ENCODE data around the gene SERBP1.

Gene SERBP1

DNA sequence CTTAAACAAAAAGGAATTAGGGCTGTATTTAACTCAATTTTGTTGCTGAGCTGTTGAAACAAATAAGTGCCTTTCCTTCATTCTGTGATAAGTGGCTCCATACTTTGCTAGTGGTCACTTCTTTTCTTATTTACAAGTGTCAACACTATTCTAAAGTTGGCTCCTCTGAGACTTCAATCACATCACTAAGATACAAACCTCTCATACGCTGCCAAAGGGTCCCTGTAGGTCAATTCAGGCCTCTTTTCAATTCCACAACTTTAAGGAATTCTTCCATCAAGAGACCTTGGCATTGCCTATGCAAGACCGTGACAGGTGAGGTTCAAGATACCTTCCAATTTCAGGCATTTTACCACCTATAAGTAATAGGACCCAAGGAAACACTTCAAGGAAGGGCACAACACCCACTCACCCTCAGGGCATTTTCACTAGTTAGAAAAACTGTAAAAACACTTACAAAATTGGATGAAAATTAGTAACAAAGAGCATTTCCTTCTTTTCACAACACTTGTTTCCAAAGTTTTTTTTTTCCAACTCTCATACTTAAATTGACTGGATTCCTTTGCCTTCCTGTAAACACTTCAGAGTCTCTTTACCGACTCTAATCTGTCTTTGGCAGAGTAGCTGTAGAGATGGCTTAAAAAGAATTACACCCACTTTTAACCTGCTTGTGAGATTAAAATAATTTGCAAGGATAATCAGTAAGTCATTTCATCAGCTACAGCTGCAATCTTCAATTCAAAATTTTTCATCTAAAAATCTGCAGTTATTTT lies 24.5 kb downstream of the SERBP1 start:
- no peak for DNase-seq

DNA sequence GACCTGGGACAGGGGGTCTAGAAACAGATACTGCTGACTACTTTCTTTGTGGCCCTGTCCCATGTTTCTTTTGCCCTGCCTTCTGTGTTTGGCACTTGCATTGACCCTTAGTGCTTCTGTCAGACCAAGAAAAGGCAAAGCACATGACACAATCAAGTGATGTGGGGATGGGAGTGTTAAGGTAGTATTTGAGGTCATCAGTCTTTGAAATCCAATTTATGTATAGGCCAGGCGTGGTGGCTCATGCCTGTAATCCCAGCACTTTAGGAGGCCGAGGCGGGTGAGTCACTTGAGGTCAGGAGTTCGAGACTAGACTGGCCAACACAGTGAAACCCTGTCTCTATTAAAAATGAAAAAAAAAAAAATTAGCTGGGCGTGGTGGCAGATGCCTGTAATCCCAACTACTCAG lies 26.0 kb downstream of the SERBP1 start:
- DNase-seq, result no peak

DNA sequence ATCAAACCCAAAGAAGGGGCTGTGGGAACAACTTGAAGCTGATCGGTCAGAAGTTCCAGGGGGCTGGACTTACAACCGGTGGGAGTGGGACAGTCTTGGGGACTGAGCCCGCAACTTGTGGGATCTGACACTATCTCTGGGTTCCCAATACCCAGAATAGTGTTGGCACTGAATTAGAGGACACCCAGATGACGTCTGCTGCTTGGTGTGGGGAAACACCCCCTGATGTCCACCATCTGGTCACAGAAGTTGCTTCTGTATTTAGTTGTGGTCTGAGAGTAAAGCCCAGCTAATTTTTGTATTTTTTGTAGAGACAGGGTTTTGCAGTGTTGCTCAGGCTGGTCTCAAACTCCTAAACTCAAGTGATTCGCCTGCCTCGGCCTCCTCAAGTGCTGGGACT lies 28.8 kb downstream of the SERBP1 start:
- no peak for DNase-seq

DNA sequence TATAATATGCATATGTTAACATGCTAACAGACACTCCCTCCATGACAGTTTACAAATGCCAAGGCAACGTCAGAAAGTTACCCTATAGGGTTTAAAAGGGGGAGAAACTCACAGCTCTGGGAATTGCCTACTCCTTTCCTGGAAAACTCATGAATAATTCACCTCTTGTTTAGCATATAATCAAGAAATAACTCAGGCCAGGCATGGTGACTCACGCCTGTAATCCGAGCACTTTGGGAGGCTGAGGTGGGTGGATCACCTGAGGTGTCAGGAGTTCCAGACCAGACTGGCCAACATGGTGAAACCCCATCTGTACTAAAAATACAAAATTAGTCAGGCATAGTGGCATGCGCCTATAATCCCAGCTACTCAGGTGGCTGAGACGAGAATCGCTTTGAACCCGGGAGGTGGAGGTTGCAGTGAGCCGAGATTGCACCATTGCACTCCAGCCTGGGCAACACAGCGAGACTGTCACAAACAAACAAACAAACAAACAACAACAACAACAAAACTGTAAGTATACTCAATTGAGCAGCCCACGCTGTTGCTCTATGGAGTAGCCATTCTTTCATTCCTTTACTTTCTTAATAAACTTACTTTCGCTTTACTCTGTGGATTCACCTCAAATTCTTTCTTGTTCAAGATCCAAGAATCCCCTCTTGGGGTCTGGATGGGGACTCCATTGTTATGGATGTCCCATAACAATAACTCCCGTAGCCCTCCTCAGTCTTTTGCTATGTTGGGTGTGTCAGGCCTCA lies 30.0 kb downstream of the SERBP1 start:
- peak; percentile 72 for DNase-seq

DNA sequence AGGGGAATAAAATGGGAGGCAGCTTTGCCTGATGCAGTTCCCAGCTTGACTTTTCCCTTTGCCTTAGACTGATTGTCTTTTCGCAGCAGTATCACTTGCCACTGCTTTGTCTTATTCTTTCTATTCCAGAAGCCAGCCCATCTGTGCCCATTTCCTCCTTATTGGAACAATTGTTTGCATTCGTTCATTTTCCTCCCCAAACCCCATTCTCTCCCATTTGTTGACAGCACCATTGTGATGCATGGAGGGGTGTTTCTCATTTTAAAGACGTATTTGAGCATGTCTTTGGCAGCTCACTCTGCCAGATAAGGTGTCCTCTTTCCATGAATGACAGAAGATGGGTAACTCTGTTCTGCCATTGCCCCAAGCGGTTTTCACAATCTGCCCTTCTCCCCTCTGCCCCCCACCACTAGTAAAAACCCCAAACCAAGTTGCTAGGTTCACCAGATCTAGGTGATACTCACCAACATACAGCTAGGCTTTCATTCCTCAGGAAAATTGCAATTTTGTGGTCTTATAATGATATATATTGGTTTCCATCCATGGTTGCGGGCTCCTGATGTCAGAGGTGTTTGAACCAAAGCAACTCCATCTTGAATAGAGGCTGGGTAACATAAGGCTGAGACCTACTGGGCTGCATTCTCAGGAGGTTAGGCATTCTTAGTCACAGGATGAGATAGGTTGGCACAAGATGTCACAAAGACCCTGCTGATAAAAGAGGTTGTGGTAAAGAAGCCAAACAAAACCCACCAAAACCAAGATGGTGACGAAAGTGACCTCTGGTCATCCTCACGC lies 30.8 kb downstream of the SERBP1 start:
- no peak for DNase-seq

DNA sequence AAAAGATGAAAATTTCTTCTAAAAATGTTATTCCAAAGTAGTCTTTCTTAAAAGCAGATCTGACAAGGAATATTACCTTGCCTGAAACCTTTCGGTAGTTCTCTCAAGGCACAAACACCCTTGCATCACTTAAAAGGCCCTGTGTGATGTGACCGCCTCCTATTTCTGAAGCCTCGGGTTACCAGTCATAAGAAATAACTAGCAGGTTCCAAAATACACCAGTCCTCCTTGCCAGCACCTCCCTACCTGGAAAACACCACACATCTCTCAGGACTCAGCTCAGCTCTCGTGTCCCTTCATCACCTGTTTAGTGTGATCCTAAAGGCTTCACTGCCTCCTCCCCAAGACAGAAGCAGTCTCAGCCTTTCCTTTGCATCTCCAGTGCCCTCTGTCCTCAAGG lies 35.7 kb downstream of the SERBP1 start:
- DNase-seq, result no peak

DNA sequence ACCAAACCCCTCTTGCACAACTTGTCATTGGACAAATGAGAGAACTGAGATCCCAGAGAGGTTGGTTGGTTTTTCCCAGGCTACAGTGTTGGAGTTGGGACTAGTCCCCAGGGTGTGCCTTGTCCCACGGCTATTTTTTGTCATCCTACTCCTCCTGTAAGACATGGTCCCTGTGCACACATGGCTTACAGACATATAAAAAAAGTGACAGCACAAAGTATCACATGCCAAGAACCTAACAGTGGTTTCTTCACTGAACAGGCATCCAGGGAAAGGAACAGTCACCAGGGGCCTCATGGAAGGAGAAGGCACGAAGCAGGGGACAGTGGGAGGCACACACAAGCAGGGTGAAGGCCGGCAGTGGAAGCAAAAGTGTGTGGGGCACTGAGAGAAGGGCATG lies 36.5 kb downstream of the SERBP1 start:
- no peak for DNase-seq

DNA sequence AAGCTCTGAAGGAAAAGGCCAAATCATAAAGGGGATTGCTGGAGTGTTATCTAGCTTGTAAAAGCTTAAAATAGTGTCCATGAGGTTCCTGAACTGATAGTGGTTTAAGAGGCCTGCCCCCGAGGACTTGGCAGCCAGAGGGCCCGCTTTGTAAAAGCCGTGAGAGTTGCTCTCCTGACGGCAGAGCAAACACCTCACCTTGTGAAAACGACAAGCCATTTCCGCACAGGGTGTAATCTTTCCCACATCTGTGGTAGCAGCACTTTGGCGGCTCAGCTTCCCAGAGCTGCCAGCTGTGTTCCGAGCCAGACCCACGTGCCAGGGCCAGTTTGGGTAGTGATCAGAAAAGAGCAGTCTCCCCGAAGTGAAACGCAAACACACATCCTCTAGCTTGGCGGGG lies 37.0 kb downstream of the SERBP1 start:
- DNase-seq, result no peak

DNA sequence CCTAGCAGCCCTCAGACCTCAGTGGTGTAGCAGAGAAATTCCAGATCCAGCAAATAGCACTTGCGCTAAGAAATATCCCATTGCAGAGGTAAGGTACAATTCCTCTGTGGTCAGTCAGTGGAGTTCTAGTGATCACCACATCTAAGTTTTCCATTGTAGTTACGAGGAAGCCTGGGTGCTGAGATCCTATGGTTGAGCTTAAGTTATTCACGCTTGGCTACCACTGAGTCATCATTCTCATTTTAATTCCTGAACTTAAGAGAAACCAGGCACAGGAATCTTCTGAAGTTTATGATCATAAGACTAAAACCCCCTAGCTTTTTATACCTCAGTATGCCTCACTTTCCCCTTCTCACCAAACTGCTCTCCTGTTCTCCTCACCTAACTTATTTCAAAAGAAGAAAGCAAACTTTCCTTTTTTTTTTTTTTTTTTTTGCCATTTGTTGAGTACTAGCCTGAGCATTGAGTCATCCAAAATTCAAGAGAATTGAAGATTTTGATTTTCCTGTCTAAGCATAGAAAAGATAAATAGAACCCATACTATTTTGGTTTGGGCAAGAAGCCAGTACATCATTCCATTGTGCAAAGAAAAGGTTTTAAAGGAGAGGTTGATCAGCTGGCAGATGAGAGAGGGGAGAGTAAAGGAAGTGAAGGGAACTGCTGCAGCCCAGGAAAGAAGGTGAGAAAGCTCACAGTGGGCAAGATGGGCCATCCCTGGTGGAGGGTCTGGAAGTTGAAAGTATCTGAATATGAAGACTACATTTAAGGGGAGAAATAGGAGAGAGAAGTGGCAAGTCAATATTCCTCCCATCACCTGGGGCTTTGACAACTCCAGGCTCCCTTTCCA lies 39.9 kb downstream of the SERBP1 start:
- no peak for DNase-seq

DNA sequence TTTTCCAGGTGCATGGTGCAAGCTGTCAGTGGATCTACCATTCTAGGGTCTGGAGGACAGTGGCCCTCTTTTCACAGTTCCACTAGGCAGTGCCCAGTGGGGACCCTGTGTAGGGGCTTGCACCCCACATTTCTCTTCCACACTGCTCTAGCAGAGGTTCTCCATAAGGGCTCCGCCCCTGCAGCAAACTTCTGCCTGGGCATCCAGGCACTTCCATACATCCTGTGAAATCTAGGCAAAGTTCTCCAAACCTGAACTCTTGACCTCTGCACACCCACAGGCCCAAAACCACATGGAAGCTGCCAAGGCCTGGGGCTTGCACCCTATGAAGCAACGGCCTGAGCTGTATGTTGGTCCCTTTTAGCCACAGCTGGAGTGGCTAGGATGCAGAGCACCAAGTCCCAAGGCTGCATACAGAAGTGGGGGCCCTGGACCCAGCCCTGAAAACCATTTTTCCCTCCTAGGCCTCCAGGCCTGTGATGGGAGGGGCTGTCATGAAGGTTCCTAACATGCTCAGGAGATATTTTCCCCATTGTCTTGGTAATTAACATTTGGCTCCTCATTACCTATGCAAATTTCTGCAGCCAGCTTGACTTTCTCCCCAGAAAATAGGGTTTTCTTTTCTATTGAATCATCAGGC lies 46.1 kb downstream of the SERBP1 start:
- DNase-seq, result no peak

DNA sequence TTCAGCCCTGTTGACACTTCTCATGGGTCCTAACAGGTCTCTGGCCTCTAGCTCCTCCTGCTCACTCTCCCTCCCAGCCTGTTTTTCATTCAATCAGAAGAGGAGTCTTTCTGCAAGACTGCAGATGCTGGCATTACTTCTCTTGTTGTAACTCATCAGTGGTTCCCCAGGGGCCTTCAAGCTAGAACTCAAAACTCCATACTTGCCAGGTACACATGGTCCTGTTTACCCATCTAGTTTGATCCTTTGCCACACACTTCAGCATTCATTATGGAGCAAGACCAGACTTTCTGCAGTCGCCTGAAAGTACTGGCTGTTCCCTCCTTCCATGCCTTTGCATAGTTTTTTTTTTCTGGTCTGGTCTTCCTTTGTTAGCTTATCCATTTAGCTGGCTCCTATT lies 47.9 kb downstream of the SERBP1 start:
- no peak for DNase-seq

DNA sequence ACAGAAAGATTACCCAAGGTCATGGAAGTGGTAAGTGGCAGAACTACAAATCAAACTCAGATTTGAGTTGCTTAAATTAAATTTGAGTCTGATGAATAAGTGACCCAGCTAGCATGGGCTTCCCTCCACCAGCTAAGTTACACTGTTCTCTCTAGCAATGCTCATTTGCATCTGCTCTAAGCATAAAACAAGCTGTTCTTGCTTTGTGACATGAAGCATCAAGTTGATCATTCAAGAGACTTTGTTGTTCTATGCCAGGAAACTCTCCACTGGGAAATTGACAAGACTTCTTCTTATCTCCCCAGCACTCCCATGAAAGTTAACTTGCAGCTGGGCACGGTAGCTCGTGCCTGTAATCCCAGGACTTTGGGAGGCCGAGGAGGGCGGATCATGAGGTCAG lies 49.0 kb downstream of the SERBP1 start:
- DNase-seq, result no peak

DNA sequence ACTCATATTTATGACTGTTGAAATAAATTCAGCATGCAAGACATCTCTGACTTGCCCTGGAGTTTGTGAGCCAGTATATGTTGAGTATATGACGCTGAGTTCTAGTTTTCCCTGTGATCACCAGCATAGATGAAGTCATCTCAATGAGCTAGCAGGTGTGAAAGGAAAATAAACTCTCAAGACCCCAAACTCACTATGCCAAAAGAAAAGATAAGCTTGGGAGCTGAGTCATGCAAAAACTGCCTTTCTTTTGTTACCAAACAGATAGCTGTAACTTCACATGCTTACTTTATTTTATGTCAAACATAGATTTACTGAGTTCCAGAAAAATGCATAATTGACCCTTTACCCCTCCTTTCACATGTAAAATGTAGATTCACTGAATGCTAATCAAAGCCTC lies 52.9 kb downstream of the SERBP1 start:
- DNase-seq, result no peak

DNA sequence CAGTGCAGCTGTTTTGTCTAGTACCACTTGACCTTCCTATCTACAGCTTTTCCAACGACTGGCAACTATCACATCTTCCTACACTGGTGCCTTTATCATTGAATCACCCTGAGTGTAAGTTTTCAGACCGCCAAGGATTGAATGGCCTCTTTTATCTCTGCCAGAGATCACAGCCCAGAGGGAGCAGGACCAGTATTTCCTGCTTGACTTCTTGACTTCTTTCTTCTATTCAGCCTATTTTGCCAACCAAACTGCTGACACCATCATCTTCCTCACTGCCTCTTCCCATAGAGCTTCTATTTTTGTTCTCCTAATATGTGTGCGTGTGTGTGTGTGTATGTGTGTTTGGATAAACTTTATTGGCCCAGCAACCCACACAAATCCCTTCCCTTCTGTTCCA lies 53.8 kb downstream of the SERBP1 start:
- no peak for DNase-seq

DNA sequence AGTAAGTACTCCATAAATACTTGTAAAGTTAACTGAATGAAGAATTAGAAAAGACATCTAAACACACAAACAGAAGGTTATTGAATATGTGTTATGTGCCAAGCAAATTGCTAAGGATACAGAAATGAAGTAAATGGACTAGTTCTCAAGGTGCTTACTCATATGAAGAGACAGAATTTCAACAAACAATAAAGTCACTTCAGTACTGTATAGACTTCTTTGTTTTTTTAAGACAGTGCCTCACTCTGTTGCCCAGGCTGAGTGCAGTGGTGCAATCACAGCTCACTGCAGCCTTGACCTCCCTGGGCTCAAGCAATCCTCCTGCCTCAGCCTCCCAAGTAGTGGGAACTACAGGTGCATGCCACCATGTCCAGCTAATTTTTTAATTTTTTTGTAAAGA lies 57.3 kb downstream of the SERBP1 start:
- no peak for DNase-seq

DNA sequence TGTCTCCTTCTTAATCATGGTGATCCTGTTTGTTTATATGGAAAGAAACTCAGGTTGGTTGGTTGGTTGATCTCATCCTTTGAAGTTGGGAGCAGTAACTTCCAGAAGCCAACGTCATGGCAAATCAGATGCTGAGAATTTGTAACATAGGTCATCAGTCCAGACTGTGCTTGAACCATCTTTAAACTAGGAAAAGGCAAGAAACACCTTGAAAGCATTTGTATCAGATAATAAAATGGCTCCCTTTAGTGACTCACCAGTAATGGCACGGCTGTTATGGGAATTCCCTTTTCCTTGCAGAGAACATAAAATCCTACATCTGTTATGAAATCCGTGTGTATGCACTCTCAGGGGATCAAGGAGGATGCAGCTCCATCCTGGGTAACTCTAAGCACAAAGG lies 58.1 kb downstream of the SERBP1 start:
- DNase-seq, result no peak

DNA sequence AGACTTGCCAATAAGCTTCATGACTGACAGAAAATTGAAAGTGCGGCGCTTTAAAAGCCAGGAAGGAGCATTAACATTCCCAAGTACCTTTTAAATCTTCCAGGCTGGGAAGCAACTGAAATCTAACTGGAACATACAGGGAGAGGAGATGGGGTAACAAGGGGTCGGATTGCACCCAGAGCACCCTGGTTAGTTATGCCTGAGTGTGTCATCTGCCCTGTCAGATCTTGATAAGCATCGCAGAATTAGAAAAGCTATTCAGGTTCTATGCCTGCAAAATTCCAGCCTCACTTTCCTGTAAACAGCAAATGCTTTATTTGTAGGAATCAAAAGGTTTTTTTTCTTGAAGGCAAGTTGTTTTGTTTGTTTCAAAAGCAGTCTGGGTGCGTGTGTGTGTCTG lies 58.5 kb downstream of the SERBP1 start:
- no peak for DNase-seq

DNA sequence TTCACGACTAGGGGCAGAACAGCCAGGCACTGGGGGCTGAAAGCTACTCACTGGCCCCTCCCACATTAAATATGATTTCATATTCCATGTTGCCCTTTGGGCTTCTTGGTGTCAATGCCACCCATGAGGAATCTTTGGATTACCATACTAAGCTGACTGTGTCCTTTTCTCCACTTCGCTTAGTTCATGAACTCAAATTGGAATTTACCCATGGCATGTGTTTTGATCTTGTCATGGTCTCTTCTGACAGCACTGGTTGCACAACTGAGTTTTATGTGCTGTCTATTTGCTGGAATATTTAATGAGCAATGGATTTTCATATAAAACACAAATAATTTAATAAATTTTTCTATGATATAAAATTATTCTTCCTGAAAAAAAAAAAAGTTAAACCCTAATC lies 59.2 kb downstream of the SERBP1 start:
- DNase-seq, result no peak

DNA sequence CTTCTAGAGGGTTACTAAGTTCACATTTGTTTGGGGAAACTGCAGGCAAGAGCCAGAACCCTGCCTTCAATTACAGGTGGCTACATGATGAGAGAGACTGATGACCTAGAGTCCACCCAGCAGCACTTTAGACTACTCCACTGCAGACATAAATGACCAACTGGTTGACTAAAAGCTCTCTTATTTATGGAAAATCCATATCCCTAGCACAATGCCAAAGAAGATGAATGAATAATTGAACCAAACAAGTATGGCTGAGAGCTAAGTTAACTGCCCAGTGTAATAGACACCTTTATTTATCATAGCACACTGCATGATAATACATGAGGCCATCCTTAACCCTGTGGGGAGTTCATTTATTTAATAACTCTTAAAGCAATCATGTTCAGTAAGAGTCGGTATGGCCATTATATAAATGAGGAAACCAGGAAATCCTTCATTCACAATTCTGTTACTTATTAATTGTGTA lies 62.1 kb downstream of the SERBP1 start:
- no peak for DNase-seq

DNA sequence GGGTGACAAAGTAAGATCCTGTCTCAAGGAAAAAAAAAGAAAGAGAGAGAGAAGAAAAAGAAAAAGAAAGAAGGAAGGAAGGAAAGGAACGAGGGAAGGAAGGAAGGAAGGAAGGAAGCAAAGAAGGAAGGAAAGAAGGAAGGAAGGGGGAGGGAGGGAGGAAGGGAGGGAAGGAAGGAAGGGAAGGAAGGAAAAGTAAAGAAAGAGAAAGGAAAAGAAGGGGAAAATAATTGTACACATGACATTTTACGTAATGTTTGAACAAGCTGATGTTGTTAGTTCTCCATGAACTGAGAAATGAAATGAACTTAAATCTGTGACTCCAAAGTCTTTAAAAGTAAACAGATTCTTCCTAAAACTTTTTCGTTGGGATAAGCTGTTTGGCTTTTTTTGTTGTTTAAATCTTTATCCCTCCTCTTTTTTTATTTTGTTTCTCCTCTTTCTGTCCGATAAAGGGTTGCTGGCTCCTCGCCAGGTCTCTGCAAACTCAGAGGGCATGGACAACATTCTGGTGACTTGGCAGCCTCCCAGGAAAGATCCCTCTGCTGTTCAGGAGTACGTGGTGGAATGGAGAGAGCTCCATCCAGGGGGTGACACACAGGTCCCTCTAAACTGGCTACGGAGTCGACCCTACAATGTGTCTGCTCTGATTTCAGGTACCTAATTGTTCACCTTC lies 62.7 kb downstream of the SERBP1 start:
- no peak for DNase-seq

DNA sequence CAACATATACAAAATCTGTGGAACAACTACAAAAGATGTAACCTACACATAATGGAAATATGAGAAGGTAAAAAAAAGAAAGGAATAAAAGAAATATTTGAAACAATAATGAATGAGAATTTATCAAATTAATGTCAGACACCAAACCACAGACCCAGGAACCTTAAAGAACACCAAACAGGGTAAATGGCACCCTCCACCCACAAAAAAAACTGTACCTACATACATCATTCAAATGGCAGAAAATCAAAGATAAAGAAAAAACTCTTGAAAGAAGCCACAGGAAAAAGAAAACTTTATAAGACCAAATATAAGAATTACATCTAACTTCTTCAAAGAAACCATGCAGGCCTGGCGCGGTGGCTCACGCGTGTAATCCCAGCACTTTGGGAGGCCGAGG lies 68.6 kb downstream of the SERBP1 start:
- no peak for DNase-seq

DNA sequence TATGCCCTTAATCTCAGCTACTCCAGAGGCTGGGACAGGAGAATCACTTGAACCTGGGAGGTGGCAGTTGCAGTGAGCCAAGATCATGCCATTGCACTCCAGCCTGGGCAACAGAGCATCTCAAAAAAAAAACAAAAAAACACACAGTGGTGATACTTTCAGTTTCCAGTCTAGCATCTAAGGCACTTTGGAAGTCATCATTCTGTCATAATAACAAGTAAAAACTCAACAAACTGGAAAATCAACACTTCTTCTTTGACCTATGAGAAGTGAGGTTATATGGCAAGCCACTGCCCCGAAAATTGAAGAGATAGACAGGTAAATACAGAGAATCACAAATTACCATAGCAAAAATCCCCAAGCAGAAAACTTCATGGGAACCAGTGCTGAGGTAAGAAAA lies 70.6 kb downstream of the SERBP1 start:
- no peak for DNase-seq
